ENCODE results near the gene SPATA20. TPM values are rescaled to one million over a fixed set of nuclear protein-coding genes. Genes with fewer than 3 reads are reported as not detected.

SPATA20 gene
- total RNA-seq, 1 experiment from 2014 or later, result 24.6 TPM

DNA sequence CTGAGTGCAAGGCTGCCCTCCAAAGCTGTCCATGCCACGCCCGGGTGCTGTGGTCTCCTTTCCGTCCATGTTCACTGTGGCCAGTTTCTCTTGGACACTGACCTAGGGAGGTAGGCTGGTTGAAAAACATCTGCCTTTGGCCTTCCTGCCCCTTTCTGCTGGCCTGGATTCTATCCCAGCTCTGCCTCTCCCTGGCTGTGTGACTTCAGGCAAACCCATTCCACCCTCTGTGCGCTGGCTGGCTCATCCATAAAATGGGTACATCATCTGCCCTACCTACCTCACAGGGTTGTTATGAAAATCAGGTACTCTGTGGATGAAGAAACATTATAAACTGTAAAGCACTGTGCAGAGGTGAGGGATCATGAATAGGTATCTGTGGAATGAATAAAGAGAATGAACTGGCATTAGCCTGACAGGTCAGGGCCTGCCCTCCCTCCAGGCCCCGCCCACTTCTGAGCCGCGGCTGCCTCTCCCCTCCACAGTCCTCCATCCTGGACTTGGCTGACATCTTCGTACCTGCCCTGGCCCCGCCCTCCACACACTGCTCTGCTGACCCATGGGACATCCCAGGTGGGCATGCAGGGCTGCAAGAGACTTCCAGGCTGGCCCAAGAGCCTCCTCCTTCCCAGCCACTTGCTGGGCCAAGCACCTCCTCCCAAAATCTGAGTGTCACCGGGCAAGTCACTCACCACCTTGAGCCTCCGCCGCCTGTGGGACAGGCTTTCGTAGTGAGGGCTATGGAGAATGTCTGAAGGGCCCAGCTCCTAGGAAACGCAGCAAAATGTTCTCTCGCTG, 7.0 kb upstream of the SPATA20 start:
- peaks cover 31% of the 10 kb centered on the region for H3K4me1 Mint-ChIP-seq
- H3K9me3 Mint-ChIP-seq, result no peaks in the 10 kb centered on the region
- ATAC-seq, result peak; percentile 45

DNA sequence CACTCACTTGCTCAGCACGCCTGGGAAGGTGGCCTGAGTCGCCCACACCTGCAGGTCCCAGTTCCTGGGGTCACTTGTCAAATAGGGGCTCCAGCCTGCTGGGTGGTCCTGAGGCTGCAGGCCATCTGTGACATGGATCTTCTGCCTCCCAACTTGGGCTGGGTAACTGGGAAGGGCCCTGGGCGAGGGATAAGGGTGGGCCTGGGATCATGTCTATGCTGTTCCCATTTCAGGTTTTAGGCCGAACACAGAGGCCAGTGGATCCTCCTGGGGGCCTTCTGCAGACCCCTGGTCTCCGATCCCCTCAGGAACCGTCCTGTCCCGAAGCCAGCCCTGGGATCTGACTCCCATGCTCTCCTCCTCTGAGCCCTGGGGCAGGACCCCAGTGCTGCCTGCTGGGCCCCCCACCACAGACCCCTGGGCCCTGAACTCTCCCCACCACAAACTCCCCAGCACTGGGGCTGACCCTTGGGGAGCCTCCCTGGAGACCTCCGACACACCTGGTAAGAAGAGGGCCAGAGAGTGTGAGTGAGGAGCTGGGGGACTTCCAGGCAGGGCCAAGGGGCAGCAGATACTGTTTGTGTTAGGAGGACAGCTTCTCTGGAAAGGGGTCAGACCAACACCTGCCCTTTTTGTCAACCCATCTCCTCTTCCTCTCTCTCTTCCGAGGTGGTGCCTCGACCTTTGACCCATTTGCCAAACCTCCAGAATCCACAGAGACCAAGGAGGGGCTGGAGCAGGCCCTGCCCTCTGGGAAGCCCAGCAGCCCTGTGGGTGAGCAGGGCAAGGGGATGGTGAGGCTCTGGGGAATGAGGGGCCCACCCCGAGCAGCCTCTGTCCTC, 6.2 kb upstream of the SPATA20 start:
- no peak for ATAC-seq
- peak overlapping the region; percentile 73 for H3K4me3 Mint-ChIP-seq
- peaks cover 11% of the 10 kb centered on the region; the same call in 1 of the 2 replicates for H3K36me3 Mint-ChIP-seq
- DNase-seq (ENCODE audit: low spot score), result no peak
- POLR2A ChIA-PET, result no interaction called here
- peaks cover 14% of the 10 kb centered on the region for H3K27me3 Mint-ChIP-seq (ENCODE audit: low read depth)
- H3K9me3 Mint-ChIP-seq, result no peaks in the 10 kb centered on the region
- TF ChIP-seq TCF7 (CRISPR knock-in tag; IDR thresholded peaks at IDR 0.05; ENCODE audit: low read depth), result no peak
- TF ChIP-seq ZNF138 (CRISPR knock-in tag; conservative IDR thresholded peaks at IDR 0.05), result no peak
- no peak for TF ChIP-seq TEAD4 (CRISPR knock-in tag; IDR thresholded peaks at IDR 0.05)
- TF ChIP-seq SP1 (CRISPR knock-in tag; conservative IDR thresholded peaks at IDR 0.05), result no peak
- TF ChIP-seq, protein P1, sequence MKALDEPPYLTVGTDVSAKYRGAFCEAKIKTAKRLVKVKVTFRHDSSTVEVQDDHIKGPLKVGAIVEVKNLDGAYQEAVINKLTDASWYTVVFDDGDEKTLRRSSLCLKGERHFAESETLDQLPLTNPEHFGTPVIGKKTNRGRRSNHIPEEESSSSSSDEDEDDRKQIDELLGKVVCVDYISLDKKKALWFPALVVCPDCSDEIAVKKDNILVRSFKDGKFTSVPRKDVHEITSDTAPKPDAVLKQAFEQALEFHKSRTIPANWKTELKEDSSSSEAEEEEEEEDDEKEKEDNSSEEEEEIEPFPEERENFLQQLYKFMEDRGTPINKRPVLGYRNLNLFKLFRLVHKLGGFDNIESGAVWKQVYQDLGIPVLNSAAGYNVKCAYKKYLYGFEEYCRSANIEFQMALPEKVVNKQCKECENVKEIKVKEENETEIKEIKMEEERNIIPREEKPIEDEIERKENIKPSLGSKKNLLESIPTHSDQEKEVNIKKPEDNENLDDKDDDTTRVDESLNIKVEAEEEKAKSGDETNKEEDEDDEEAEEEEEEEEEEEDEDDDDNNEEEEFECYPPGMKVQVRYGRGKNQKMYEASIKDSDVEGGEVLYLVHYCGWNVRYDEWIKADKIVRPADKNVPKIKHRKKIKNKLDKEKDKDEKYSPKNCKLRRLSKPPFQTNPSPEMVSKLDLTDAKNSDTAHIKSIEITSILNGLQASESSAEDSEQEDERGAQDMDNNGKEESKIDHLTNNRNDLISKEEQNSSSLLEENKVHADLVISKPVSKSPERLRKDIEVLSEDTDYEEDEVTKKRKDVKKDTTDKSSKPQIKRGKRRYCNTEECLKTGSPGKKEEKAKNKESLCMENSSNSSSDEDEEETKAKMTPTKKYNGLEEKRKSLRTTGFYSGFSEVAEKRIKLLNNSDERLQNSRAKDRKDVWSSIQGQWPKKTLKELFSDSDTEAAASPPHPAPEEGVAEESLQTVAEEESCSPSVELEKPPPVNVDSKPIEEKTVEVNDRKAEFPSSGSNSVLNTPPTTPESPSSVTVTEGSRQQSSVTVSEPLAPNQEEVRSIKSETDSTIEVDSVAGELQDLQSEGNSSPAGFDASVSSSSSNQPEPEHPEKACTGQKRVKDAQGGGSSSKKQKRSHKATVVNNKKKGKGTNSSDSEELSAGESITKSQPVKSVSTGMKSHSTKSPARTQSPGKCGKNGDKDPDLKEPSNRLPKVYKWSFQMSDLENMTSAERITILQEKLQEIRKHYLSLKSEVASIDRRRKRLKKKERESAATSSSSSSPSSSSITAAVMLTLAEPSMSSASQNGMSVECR (CRISPR knock-in tag; IDR thresholded peaks at IDR 0.05; ENCODE audit: borderline replicate concordance), result no peak
- no peak for TF ChIP-seq ELF4 (CRISPR knock-in tag; IDR thresholded peaks at IDR 0.05; ENCODE audit: low read depth)
- TF ChIP-seq, protein P2, sequence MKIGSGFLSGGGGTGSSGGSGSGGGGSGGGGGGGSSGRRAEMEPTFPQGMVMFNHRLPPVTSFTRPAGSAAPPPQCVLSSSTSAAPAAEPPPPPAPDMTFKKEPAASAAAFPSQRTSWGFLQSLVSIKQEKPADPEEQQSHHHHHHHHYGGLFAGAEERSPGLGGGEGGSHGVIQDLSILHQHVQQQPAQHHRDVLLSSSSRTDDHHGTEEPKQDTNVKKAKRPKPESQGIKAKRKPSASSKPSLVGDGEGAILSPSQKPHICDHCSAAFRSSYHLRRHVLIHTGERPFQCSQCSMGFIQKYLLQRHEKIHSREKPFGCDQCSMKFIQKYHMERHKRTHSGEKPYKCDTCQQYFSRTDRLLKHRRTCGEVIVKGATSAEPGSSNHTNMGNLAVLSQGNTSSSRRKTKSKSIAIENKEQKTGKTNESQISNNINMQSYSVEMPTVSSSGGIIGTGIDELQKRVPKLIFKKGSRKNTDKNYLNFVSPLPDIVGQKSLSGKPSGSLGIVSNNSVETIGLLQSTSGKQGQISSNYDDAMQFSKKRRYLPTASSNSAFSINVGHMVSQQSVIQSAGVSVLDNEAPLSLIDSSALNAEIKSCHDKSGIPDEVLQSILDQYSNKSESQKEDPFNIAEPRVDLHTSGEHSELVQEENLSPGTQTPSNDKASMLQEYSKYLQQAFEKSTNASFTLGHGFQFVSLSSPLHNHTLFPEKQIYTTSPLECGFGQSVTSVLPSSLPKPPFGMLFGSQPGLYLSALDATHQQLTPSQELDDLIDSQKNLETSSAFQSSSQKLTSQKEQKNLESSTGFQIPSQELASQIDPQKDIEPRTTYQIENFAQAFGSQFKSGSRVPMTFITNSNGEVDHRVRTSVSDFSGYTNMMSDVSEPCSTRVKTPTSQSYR (CRISPR knock-in tag; IDR thresholded peaks at IDR 0.05), result no peak
- TF ChIP-seq GTF2I (CRISPR knock-in tag; conservative IDR thresholded peaks at IDR 0.05), result no peak
- TF ChIP-seq FOXP1 (CRISPR knock-in tag; IDR thresholded peaks at IDR 0.05; ENCODE audit: borderline replicate concordance), result no peak
- no peak overlapping the region for H3K27ac Mint-ChIP-seq
- peaks cover 28% of the 10 kb centered on the region for H3K4me1 Mint-ChIP-seq
- CTCF ChIA-PET, result interaction anchor here (0.7 to 4.4 kb wide), 7 partner anchors 8 to 87 kb away, joined by 3 to 40 read pairs (median 20); partner anchors contain the start of genes EPN3 and RSAD1

More for the DNA sequence above, 7.0 kb upstream of the SPATA20 start:
- peaks cover 13% of the 10 kb centered on the region; the same call in 1 of the 2 replicates for H3K36me3 Mint-ChIP-seq
- TF ChIP-seq, protein P3, sequence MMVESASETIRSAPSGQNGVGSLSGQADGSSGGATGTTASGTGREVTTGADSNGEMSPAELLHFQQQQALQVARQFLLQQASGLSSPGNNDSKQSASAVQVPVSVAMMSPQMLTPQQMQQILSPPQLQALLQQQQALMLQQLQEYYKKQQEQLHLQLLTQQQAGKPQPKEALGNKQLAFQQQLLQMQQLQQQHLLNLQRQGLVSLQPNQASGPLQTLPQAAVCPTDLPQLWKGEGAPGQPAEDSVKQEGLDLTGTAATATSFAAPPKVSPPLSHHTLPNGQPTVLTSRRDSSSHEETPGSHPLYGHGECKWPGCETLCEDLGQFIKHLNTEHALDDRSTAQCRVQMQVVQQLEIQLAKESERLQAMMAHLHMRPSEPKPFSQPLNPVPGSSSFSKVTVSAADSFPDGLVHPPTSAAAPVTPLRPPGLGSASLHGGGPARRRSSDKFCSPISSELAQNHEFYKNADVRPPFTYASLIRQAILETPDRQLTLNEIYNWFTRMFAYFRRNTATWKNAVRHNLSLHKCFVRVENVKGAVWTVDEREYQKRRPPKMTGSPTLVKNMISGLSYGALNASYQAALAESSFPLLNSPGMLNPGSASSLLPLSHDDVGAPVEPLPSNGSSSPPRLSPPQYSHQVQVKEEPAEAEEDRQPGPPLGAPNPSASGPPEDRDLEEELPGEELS (CRISPR knock-in tag; IDR thresholded peaks at IDR 0.05), result no peak
- peak overlapping the region; percentile 60; the same call in 1 of the 2 replicates for H3K27ac Mint-ChIP-seq
- H3K27me3 Mint-ChIP-seq (ENCODE audit: low read depth), result peaks cover 12% of the 10 kb centered on the region
- POLR2A ChIA-PET, result no interaction called here
- H3K4me3 Mint-ChIP-seq, result no peak overlapping the region
- DNase-seq (ENCODE audit: low spot score), result peak; percentile 59
- CTCF ChIA-PET, result no interaction called here
